Neuronal stem cell (in vitro differentiated cells): Measurements from ENCODE around the gene DHX34.

Experiments
- DNase-seq: peaks from one replicate; pipeline ENCODE4 v3.0.0-alpha.2; 2013; ENCODE audit warnings: low spot score
- H2AFZ ChIP-seq: one replicate; pipeline ENCODE4 v1.6.1; 2013; ENCODE audit warnings: mild to moderate bottlenecking, low read length, inconsistent platforms
- H2AK5ac ChIP-seq: 2 replicates; pipeline ENCODE4 v1.6.1; 2013; ENCODE audit warnings: low read depth, mild to moderate bottlenecking, inconsistent platforms, low read length, moderate library complexity, mixed read lengths
- H2BK120ac ChIP-seq: 2 replicates; pipeline ENCODE4 v1.6.1; 2013; ENCODE audit warnings: low read depth, mild to moderate bottlenecking, inconsistent platforms, low read length, moderate library complexity, mixed read lengths
- H2BK12ac ChIP-seq: one replicate; pipeline ENCODE4 v1.6.1; 2013; ENCODE audit warnings: low read length, inconsistent platforms
- H2BK15ac ChIP-seq: 2 replicates; pipeline ENCODE4 v1.6.1; 2013; ENCODE audit warnings: mild to moderate bottlenecking, low read length, inconsistent platforms, mixed read lengths
- H2BK5ac ChIP-seq: one replicate; pipeline ENCODE4 v1.6.1; 2013; ENCODE audit warnings: inconsistent platforms, mild to moderate bottlenecking, low read length, moderate library complexity
- H3K14ac ChIP-seq: one replicate; pipeline ENCODE4 v1.6.1; 2013; ENCODE audit warnings: low read length, inconsistent platforms
- H3K18ac ChIP-seq: 2 replicates; pipeline ENCODE4 v1.6.1; 2013; ENCODE audit warnings: low read length, inconsistent platforms
- H3K23ac ChIP-seq: 2 replicates; pipeline ENCODE4 v1.6.1; 2013; ENCODE audit warnings: low read depth, mild to moderate bottlenecking, mixed read lengths, low read length, inconsistent platforms; ENCODE audit not compliant: poor library complexity
- H3K27ac ChIP-seq: replicated peaks from 3 replicates; pipeline ENCODE4 v1.5.1; 2013; ENCODE audit warnings: low read length, inconsistent platforms
- H3K27me3 ChIP-seq, 3 experiments: 2 replicates each; pipeline ENCODE4 v1.6.1; 2013; ENCODE audit warnings: low read length in 3 of 3, mild to moderate bottlenecking in 2 of 3, inconsistent platforms in 1 of 3, low read depth in 1 of 3, mixed read lengths in 1 of 3, moderate library complexity in 1 of 3; ENCODE audit not compliant: control insufficient read depth in 3 of 3, insufficient read depth in 3 of 3
- H3K36me3 ChIP-seq, 2 donors: replicated peaks in 1 of 2; 2 replicates each; pipeline ENCODE4 v1.6.1; 2013; ENCODE audit warnings: low read length in 2 of 2; ENCODE audit not compliant: control insufficient read depth in 2 of 2, insufficient read depth in 2 of 2
- H3K4ac ChIP-seq: 2 replicates; pipeline ENCODE4 v1.6.1; 2013; ENCODE audit warnings: inconsistent platforms, mild to moderate bottlenecking, low read length, moderate library complexity
- H3K4me1 ChIP-seq, 2 donors: 1 replicate in 1 of 2; 2 replicates in 1 of 2; pipeline ENCODE4 v1.6.1; 2013; ENCODE audit warnings: low read length in 2 of 2, low read depth in 1 of 2; ENCODE audit not compliant: control insufficient read depth in 2 of 2, insufficient read depth in 1 of 2
- H3K4me2 ChIP-seq: one replicate; pipeline ENCODE4 v1.6.1; 2013; ENCODE audit warnings: mild to moderate bottlenecking, low read length, inconsistent platforms; ENCODE audit not compliant: insufficient read depth, poor library complexity, severe bottlenecking
- H3K4me3 ChIP-seq, 2 donors: 2 replicates each; pipeline ENCODE4 v1.5.1; 2013; ENCODE audit warnings: low read length in 2 of 2, mild to moderate bottlenecking in 2 of 2, inconsistent platforms in 1 of 2, moderate library complexity in 1 of 2
- H3K79me1 ChIP-seq: one replicate; pipeline ENCODE4 v1.6.1; 2013; ENCODE audit warnings: low read depth, mild to moderate bottlenecking, inconsistent platforms, low read length, moderate library complexity
- H3K9ac ChIP-seq: one replicate; pipeline ENCODE4 v1.6.1; 2013; ENCODE audit warnings: mild to moderate bottlenecking, low read depth, low read length, inconsistent platforms; ENCODE audit not compliant: poor library complexity
- H3K9me3 ChIP-seq, 2 donors: replicated peaks in 1 of 2; 2 replicates each; pipeline versions ENCODE3 to v1.6.1; 2013; ENCODE audit warnings: low read length in 2 of 2, mild to moderate bottlenecking in 2 of 2, inconsistent platforms in 1 of 2, low read depth in 1 of 2, mixed read lengths in 1 of 2, moderate library complexity in 1 of 2; ENCODE audit not compliant: control insufficient read depth in 2 of 2, insufficient read depth in 1 of 2
- H4K8ac ChIP-seq: one replicate; pipeline ENCODE4 v1.6.1; 2013; ENCODE audit warnings: low read depth, mild to moderate bottlenecking, inconsistent platforms, low read length, moderate library complexity
- H4K91ac ChIP-seq: one replicate; pipeline ENCODE4 v1.6.1; 2013; ENCODE audit warnings: low read length, low read depth, mild to moderate bottlenecking, inconsistent platforms; ENCODE audit not compliant: poor library complexity
- WGBS, 2 donors: extraction: QIAGEN DNeasy Blood & Tissue Kit; methylation state at CpG; one replicate each; pipeline ENCODE4 v1.1.7; 2013; ENCODE audit warnings: missing lambda C conversion rate in 2 of 2, mixed read lengths in 1 of 2; ENCODE audit not compliant: insufficient read length in 2 of 2, insufficient replicate concordance in 1 of 2; ENCODE audit errors: extremely low coverage in 2 of 2; 5-methylcytosine and 5-hydroxymethylcytosine counted together

DHX34 gene

DNA sequence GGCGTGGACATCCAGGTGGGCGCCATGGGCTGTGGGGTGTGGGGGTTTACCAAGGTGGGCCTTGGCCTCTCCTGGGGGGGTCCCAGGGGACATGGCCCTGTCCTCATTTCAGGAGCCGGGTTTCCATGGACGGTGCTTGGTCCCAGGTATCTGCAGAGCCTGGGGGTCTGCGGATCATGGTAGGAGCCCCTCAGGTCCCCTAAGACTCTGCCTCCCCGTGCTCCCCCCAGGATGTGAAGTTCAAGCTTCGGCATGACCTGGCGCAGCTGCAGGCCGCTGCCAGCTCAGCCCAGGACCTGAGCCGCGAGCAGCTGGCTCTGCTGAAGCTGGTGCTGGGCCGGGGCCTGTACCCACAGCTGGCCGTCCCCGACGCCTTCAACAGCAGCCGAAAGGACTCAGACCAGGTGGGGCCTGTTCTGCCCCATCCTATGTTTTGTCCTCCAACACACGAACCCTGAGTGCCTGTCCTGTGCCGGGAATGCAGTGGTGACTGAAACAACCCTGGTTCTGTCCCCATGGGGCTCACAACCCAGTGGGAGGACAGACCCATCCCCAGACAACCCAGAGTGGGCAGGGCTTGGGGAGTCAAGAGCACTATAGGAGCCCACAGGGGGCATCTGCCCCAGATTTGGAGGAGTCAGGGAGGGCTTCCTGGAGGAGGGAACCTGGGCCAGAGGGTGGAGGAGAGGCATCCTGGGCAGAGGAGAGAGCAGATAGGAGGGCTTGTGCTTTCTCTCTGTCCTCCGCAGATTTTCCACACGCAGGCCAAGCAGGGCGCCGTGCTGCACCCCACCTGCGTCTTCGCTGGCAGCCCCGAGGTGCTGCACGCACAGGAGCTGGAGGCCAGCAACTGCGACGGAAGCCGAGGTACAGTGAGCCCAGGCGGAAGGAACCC, 26.8 kb downstream of the DHX34 start:
- Histone ChIP-seq H3K4ac (no peak overlapping the region), H4K91ac (no peak overlapping the region), H3K79me1 (peaks cover 13% of the 10 kb centered on the region), H4K8ac (no peak overlapping the region), H3K4me2 (no peak overlapping the region), H3K9ac (peak overlapping the region; percentile 44), H3K14ac (no peak overlapping the region), H3K18ac (no peak overlapping the region), H3K27me3 (no peaks in the 10 kb centered on the region), H3K4me1 (no peaks in the 10 kb centered on the region), H3K9me3 (no peaks in the 10 kb centered on the region), H2AK5ac (no peak overlapping the region), H3K36me3 (peaks cover 68 to 94% of the 10 kb centered on the region in 2 donors), H2AFZ (no peak overlapping the region), H3K4me3 (no peak overlapping the region), H3K27ac (no peak overlapping the region), H2BK120ac (no peak overlapping the region), H2BK12ac (no peak overlapping the region), H2BK5ac (no peak overlapping the region), H2BK15ac (no peak overlapping the region), H3K23ac (no peak overlapping the region)
- WGBS, 2 donors = no CpG with 5 or more reads among the region's 30 CpGs
- DNase-seq = no peak

DNA sequence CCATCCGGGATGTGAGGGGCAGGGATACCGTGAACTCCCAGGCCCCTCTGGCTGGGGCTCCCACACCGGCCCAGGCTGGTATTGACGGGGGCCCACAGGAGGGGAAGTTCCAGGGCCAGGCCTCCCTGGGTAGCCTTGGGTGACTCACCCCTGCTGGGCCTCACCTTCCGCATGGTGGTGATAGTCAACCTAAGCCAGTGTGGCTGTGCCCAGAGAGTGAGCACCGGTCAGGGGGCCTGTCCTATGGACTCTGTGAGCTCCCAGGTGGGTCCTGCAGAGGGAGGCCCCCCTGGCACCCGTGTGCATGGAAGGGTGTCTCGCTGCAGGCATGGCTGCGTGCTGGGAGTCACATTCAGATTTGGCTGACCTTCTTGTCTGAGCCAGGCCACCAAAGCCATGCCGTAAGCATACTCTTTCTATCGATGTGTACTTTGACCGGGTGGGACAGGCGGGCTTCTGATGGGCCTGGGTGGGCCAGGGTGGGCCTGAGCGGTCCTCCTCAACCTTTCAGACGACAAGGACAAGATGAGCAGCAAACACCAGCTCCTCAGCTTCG, 27.6 kb downstream of the DHX34 start:
- H2BK12ac ChIP-seq = no peak overlapping the region
- no peak overlapping the region for H4K8ac ChIP-seq
- H3K4me2 ChIP-seq = no peak overlapping the region
- H3K36me3 ChIP-seq = peaks cover 68 to 95% of the 10 kb centered on the region in 2 donors
- no peak overlapping the region for H4K91ac ChIP-seq
- H3K9ac ChIP-seq = peak overlapping the region; percentile 44
- no peak for DNase-seq
- no peak overlapping the region for H3K23ac ChIP-seq
- no peaks in the 10 kb centered on the region for H3K27me3 ChIP-seq
- peaks cover 13% of the 10 kb centered on the region for H3K79me1 ChIP-seq
- H2BK15ac ChIP-seq = no peak overlapping the region
- no peak overlapping the region for H2BK120ac ChIP-seq
- H3K4me3 ChIP-seq = no peak overlapping the region
- H2BK5ac ChIP-seq = no peak overlapping the region
- H3K4me1 ChIP-seq = no peaks in the 10 kb centered on the region
- no peak overlapping the region for H3K14ac ChIP-seq
- no peak overlapping the region for H3K18ac ChIP-seq
- no peak overlapping the region for H3K4ac ChIP-seq
- H2AFZ ChIP-seq = no peak overlapping the region
- H3K27ac ChIP-seq = no peak overlapping the region
- no peaks in the 10 kb centered on the region for H3K9me3 ChIP-seq
- no peak overlapping the region for H2AK5ac ChIP-seq
- no CpG with 5 or more reads among the region's 16 CpGs for WGBS, 2 donors

DNA sequence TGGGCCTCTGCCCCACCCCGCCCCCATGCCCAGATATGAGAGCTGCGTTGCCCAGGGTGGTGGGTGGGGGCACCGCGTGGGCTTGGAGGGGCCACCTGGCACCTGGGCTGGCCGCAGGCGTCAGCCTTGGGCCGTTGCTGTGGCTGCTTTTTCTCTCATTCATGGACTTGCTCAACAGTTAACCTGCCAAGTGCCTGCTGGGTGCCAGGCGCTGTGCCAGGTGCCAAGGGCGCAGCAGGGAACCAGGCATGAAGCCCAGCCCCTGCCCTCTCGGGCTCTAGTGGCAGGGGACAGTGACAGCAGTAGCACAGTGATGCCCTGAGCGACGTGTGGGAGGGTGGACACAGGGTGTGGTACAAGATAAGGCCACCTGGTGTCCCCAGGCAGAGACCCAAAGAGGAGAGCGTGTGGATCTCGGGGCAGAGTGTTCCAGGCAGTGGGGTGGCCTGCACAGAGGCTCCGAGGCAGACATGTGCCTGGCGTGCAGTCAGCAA, 28.1 kb downstream of the DHX34 start:
- no peak overlapping the region for H3K9ac ChIP-seq
- H2BK12ac ChIP-seq = no peak overlapping the region
- H3K36me3 ChIP-seq = peaks cover 70 to 95% of the 10 kb centered on the region in 2 donors
- H2BK120ac ChIP-seq = no peak overlapping the region
- no peak overlapping the region for H3K14ac ChIP-seq
- H2AK5ac ChIP-seq = no peak overlapping the region
- H4K91ac ChIP-seq = no peak overlapping the region
- DNase-seq = no peak
- H3K23ac ChIP-seq = no peak overlapping the region
- H3K4me3 ChIP-seq = no peak overlapping the region
- no peak overlapping the region for H2BK15ac ChIP-seq
- H3K27me3 ChIP-seq = no peaks in the 10 kb centered on the region
- H3K4ac ChIP-seq = no peak overlapping the region
- no peaks in the 10 kb centered on the region for H3K4me1 ChIP-seq
- no peak overlapping the region for H2BK5ac ChIP-seq
- H2AFZ ChIP-seq = no peak overlapping the region
- H3K18ac ChIP-seq = no peak overlapping the region
- peak overlapping the region; percentile 43 for H4K8ac ChIP-seq
- no CpG with 5 or more reads among the region's 16 CpGs for WGBS, 2 donors
- H3K9me3 ChIP-seq = no peaks in the 10 kb centered on the region
- H3K4me2 ChIP-seq = no peak overlapping the region
- H3K79me1 ChIP-seq = peaks cover 13% of the 10 kb centered on the region
- H3K27ac ChIP-seq = no peak overlapping the region

DNA sequence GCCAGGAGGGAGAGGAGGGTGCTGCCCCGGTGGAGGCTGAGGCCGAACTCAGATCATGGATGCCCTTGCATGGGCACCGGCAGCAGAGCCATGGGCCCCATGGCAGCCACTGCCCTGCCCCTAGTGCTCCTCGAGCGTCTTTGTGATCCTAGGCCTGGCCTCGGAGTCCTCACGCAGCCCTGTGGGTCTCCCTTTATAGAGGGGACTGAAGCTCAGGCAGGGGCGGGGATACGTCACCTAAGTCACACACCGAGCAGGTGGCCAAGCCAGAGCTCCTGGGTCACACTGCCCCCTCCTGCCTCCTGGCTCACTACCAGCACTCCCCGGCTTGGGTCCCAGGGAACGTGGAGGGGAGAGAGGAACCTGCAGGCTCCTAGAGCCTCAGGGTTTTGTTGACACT, 28.7 kb downstream of the DHX34 start:
- H2AK5ac ChIP-seq = no peak overlapping the region
- no peak overlapping the region for H2AFZ ChIP-seq
- H3K36me3 ChIP-seq = peaks cover 65 to 93% of the 10 kb centered on the region in 2 donors
- H3K4ac ChIP-seq = no peak overlapping the region
- no peaks in the 10 kb centered on the region for H3K9me3 ChIP-seq
- no CpG with 5 or more reads among the region's 12 CpGs for WGBS, 2 donors
- no peak overlapping the region for H3K23ac ChIP-seq
- H4K8ac ChIP-seq = no peak overlapping the region
- H4K91ac ChIP-seq = no peak overlapping the region
- peaks cover 9% of the 10 kb centered on the region for H3K79me1 ChIP-seq
- no peak overlapping the region for H3K4me2 ChIP-seq
- no peak overlapping the region for H2BK15ac ChIP-seq
- no peaks in the 10 kb centered on the region for H3K27me3 ChIP-seq
- no peak overlapping the region for H2BK5ac ChIP-seq
- no peak for DNase-seq
- H3K27ac ChIP-seq = no peak overlapping the region
- no peak overlapping the region for H2BK12ac ChIP-seq
- H3K4me3 ChIP-seq = no peak overlapping the region
- H3K18ac ChIP-seq = no peak overlapping the region
- no peak overlapping the region for H3K9ac ChIP-seq
- no peak overlapping the region for H2BK120ac ChIP-seq
- H3K14ac ChIP-seq = no peak overlapping the region
- no peaks in the 10 kb centered on the region for H3K4me1 ChIP-seq
